ENCODE measurements around the gene STYXL2.
A peak's percentile ranks its signal among the peaks of the same experiment; 100 is the strongest.

- 0 out of 2 replicates have a peak, but pooled peaks have one; percentile 8 for TF ChIP-seq CTCF (conservative IDR thresholded peaks at IDR 0.05; ENCODE audit: low read depth, low read length)
- TF ChIP-seq ELK1 (IDR thresholded peaks at IDR 0.05; ENCODE audit: borderline replicate concordance, low read depth, low read length): no peak
- TF ChIP-seq POLR2A (IDR thresholded peaks at IDR 0.05; ENCODE audit: low read depth, low read length): no peak
- TF ChIP-seq SMC3 (IDR thresholded peaks at IDR 0.05; ENCODE audit: low read depth, low read length): no peak
- no peak for TF ChIP-seq RCOR1 (IDR thresholded peaks at IDR 0.05; ENCODE audit: insufficient replicate concordance, low read length)
- no peak for TF ChIP-seq USF2 (IDR thresholded peaks at IDR 0.05; ENCODE audit: low read depth, low read length)
- no peak for TF ChIP-seq CEBPB (IDR thresholded peaks at IDR 0.05; ENCODE audit: low read depth, low read length)
Measured at GRCh38 chr1:167060141-167061072, 33.5 kb upstream of the STYXL2 start.

Measured in IMR-90 (cell line).